Nasal cavity respiratory epithelium epithelial cell of viscerocranial mucosa (primary cell): ENCODE data around the gene OR4K17. TPM values are rescaled to one million over a fixed set of nuclear protein-coding genes. Genes with fewer than 3 reads are reported as not detected.

Experiments
- total RNA-seq: library from RNA; depleted of rRNA; stranded (reverse); fragments of >200 nt; gene quantifications from 2 replicates; pipeline ENCODE4 v1.2.3, GENCODE V29; 2014

Gene OR4K17, protein sequence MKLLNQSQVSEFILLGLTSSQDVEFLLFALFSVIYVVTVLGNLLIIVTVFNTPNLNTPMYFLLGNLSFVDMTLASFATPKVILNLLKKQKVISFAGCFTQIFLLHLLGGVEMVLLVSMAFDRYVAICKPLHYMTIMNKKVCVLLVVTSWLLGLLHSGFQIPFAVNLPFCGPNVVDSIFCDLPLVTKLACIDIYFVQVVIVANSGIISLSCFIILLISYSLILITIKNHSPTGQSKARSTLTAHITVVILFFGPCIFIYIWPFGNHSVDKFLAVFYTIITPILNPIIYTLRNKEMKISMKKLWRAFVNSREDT
- total RNA-seq = not detected in 2 replicates

DNA sequence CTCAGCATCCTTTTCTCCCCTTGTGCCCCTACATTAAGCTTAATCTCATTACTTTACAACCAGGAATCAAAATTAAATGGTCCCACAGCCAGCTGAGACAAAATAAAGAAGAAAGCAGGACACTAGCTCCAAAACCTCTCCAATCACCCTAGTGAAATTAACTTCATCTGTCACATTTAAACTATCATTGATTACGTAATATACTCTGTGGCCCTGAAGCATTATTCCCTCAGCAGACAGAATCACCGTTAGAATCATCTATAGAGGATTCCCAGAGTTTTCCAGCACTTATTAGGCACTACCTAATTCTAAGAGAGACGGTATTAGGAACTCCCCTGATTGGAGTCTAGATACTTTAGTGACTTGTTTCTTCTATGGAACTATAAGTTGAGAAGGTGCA lies at the start of gene OR4K17:
OR4K17 (plus strand) TSS at position 302 of the 400 bp plus-strand sequence. CDS start 6,761 bp downstream, outside the sequence.

DNA sequence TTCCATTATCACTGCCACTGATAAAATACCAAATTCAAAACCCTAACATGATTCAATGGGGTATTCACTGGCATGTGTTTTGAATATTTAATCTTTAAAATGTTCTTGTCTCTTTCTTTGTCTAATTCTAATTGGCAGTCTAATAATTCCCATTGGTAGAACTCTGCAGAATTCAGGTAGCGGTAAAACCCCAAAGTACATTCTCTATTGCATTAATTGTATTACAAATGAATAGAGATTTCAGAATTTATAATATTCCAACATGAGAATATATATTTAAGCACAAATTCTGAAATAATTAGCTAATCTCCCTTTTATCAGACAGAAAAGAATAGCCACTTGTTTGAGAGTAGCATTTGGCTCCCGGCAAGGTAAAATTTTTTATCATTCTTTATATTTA lies 28.0 kb downstream of the OR4K17 start, which contains the start of gene OR4N5:
OR4N5 (plus strand) TSS at position 301 of the 400 bp plus-strand sequence. CDS start 4,916 bp downstream, outside the sequence.

Other genes with a start within 250 kb of the OR4K17 start
- gene OR4K2, start 235.6 kb upstream of the OR4K17 start, total RNA-seq = not detected in 2 replicates
- not detected in 2 replicates for gene OR4K5, start 190.1 kb upstream of the OR4K17 start, total RNA-seq
- not detected in 2 replicates for gene OR4K1, start 179.8 kb upstream of the OR4K17 start, total RNA-seq
- not detected in 2 replicates for gene OR4K15, start 135.1 kb upstream of the OR4K17 start, total RNA-seq
- not detected in 2 replicates for gene OR4Q2, start 108.6 kb upstream of the OR4K17 start, total RNA-seq
- not detected in 2 replicates for gene OR4K14, start 91.4 kb upstream of the OR4K17 start, total RNA-seq
- gene OR4K13, start 74.7 kb upstream of the OR4K17 start, total RNA-seq = not detected in 2 replicates
- not detected in 2 replicates for gene OR4L1, start 50.7 kb upstream of the OR4K17 start, total RNA-seq
- not detected in 2 replicates for gene OR4N5, start 28.1 kb downstream of the OR4K17 start, total RNA-seq
- gene OR11G2, start 80.2 kb downstream of the OR4K17 start, total RNA-seq = not detected in 2 replicates
- not detected in 2 replicates for gene OR11H6, start 113.0 kb downstream of the OR4K17 start, total RNA-seq
- gene OR11H7, start 118.2 kb downstream of the OR4K17 start, total RNA-seq = not detected in 2 replicates
- gene OR11H4, start 128.5 kb downstream of the OR4K17 start, total RNA-seq = not detected in 2 replicates
- 8.9 and 23.0 TPM in 2 replicates for gene TTC5, start 195.2 kb downstream of the OR4K17 start, total RNA-seq
- 83.3 and 150 TPM in 2 replicates for gene CCNB1IP1, start 222.5 kb downstream of the OR4K17 start, total RNA-seq
- 9.9 and 10.7 TPM in 2 replicates for gene PARP2, start 232.9 kb downstream of the OR4K17 start, total RNA-seq